NCI-H2196 treated with DMSO at 0.1 percent for 48 hours (cell line): Measurements from ENCODE around the gene SEC24B.
"Not testable (repeated sequence)": the region's sequence is repeated elsewhere in the genome, so short reads cannot be mapped to it uniquely, and the experiment has no call there.

ENCODE experiments used
- DNase-seq: peaks from one replicate; lab custom pipeline; 2025; ENCODE audit not compliant: unreplicated experiment; lab: John Stamatoyannopoulos, UW

SEC24B gene

DNA sequence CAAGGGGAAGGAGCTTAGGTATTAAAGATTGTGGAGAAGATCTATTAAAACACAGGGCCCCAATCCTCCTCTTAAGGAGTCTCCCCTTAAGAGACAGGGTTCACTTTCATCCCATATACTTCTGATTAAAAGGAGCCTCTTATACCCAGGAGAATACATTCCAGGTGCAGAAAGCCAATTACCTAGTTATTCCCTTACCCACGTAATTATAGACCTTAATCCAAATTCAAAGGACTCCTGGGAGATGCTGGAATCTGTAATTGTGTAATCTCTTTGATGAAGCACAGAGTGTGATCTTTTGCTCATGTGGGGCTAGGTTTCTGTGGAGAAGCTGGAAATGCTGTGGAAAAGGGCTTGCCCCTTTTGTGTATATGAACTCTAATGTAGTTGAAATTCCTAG, 1.4 kb upstream of the SEC24B start:
- DNase-seq, result no peak

DNA sequence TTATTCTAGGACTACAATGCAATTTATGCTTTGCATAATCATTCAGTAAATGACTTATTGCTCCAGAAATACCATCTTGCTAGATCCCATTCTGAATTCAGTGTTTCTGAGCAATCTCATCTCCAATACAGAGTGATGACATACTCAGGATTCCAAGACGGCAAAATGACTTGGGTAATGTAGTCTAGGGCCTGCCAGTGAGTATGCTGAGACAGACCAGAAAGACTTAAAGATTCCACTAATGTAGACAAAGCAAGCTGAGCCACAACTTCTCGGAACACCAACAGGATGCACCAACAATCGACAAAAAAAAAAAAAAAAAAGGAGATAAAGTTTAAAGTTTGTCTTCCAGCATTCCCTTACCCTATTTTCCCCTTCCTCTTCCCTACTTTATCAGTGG, 919 bp upstream of the SEC24B start:
- no peak for DNase-seq

DNA sequence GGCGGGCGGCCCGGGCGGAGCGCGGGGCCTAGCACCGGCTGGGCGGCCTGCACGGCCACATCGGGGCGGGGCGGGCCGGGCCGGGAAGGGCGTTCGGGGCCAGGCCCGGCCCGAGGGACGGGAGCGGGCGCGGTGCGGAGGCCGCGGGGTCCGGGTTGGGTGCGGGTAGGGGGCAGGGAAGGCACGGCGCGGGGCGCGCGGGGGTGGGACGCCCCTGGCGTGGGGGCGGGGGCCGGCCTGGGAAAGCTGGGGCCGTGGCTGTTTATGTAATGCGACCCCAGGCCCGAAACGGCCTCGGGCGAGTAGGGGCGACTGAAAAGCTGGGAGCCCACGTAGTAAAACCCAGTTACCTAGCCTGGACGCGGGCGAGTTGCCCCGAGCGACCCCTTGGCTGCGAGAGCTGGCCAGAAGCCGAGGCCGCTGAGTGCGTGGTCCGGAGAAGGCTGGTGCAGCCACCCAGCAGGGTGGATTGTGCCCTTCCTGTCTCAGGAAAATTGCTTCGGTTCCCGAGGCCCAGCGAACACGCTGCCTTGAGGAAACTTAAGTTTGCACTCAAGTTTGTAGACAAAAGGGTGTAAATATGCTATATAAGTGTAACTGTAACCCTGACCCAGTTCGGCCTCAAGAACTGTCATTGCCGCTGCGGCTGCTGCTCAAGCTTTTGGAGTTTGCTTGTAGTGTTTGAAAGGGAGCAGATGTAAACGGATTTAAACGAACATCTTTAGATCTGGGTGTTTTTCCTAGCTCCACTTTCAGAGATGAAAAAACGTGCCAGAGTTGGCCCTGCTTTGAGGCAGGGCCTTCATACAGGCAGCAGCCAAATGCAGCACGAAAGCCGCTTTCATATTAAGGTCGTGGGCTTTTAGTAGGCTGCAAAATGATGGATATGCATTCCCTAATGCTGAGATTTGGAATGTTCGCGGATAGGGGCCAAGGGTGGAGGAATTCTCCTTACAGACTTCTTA, 674 bp downstream of the SEC24B start:
- no peak for DNase-seq

DNA sequence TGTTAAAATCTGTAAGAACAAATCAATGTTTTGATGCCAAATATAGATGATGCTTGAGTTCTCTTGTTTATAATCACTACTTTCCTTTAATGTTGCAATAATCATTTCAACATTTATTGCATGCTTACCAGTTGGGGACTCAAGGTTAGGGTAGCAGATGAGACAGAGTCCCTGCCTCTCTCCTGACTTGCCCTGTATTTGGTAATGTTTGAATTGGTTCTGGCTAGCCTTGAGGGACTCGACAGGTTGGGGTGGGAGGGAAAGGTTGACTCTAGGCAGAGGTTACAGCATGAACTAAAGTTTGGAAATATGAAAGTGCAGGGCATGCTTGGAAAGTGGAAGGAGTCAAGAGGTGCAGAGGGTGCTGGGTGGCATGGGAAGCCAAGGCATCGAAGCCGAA, 2.0 kb downstream of the SEC24B start:
- no peak for DNase-seq

DNA sequence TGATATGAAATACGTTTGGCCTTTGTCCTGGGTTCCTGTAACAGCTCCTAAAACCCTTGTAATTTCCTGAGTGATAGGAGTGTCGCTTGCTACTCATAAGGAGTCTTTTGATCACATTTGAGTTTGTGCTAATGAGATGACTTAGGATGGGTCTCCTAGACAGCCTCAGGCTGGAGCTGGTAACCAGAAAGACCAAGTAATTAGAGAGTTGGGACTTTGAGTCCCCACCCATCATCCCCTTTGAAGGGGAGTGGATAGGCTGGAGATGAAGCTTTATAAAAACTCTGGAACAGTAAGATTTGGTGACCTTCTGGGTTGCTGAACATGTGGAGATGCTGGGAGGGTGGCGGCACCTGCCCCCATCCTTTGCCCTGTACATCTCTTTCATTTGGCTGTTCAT, 2.9 kb downstream of the SEC24B start:
- no peak for DNase-seq

DNA sequence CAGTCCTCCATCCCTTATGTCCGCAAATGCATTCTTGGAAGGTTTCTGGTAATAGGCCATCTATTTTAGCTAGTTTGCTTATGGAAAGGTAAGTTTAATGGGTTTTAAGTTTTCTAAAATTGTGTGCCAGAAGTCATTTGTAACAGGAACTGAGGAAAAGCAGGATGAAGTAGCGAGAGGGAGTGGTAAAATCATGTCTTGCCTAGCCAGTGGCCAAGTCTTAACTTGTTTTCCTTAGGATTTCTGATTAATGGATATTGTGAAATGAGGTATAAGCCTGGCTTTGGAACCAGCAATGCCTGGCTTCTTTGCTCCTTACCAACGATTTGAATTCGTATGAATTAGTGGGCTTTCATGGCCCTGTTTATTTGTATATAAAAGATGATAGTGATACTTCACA, 7.3 kb downstream of the SEC24B start:
- no peak for DNase-seq

DNA sequence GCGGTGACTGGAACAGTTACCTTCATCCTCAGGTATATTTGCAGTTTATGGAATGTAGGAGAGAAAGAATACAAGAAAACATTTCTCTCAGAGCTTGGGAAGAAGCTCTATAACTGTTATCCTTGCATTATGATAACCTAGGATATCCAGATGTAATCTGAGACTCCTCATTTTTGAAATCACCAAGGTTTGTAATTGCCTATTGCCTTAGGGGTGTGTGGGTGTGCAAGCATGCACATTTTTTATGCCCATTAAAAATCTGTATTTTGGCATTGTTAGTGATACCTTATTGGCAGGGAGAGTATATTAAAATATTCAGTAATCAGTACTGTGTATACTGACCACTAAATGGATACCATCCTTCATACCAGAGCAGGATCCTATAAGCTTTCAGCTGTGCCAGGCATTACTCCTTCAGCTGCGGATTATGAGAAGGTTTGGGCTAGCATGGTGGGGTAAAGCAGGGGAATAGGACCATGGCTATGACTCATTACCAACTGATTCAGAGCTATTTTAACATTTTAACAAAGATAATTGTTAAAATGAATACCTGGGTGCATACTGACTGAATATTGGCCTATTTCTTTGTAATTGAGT, 8.3 kb downstream of the SEC24B start:
- no peak for DNase-seq

DNA sequence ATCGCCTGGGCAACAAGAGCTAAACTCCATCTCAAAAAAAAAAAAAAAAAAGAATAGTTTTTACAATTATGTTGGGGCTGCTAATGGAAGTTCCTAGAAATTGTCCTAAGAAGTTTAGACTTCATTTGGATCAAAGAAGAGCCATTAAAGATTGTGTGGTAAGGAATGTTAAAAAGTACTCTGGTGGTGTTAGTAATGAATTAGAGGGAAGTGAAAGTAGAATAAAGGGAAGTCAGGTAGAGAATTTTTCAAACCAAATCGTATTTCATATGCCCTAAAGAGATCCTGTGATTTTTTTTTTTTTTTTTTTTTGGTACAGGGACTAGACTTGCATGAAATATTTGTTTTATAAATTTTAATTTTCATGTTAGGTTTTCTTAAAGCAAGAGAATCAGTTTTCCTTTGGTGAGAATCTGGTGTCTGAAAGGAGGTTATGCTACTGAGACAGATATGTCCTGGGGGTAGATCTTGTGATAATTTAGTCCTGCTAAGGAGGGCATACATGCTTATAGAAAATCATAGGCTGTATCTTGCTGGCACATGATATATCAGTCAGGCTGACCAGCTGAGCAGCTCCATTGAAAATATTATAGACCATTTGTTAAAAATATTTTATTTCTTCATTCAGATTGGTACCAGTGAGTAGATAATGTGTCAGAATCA, 10.7 kb downstream of the SEC24B start:
- no peak for DNase-seq

DNA sequence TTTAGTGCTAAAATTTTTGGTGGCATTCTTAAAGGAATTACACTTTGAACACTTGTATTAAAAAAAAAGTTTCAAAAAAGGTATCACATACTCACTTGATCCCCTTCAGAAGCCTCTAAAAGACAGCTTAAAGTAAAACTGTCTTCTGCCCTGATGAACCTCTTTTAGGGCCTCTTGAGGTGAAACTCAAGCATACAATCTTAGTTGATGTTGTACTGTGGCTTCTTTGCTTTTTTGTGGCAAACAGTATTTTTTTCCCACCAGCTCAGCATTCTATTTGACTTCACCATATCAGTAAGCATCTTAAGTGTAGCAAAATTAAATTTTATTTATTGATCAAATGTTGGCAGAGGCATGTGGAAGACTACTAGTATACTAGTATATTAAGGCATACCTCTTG, 13.7 kb downstream of the SEC24B start:
- DNase-seq, result no peak

DNA sequence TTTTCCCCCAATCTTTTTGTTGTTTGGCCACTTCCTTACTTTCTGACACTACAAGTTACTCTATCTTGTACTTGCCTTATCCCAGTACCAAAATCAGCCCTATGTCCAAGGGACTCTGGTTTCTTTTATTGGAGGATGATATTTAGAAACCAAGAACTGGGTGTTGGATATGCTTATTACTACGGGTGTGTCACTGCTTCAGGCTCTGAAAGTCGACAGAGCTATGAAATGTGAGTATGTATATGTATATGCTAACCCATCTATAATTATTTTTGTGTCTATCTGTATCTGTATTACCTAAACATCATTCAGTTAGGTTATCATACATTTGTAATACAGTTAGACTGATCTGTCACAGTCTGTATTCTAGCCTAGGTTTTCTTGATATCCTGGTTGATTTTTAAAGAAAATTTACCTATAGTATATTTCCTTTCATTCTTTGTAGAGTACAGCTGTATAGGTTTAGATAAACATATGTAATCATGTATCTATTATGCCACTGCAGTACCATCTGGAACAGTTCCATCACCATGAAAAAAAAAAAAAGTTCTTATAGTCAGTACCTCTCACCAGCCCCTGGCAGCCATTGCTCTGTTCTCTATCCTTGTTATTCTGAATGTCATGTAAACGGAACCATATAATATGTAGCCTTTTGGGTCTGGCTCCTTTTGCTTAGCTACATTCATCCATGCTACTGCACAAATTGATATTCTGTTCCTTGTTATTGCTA, 18.1 kb downstream of the SEC24B start:
- DNase-seq, result no peak

DNA sequence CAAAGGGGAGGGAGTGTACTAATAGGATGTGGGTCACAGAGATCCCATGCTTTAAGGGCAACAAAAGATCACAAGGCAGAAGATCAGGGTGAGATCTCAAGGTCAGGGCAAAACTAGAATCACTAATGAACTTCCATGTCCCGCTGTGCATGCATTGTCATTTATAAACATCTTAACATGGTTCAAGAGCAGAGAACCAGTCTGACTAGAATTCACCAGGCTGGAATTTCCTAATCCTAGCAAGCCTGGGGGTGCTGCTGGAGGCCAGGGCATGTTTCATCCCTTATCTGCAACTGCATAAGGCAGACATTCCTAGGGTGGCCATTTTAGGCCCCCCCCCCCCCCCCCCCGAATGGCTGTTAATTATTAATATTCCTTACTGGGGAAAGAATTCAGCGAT, 19.5 kb downstream of the SEC24B start:
- DNase-seq, result not testable (repeated sequence)

DNA sequence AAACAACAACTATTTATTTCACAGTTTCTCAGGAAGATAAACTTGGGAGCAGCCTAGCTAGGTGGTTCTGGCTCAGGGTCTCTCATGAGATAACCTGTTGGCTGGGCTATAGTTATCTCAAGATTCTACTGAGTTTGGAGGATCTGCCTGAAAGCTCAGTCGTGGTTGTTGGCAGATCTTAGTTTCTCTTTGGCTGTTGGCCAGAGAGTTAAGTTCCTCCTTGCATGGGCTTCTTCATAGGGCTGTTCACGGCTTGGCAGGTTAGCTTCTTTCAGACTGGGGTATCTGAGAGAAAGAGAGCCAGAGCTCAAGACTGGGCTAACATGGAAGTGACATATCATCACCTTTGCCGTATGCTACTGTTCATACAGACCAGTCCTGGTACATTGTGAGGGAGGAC, 28.7 kb downstream of the SEC24B start:
- no peak for DNase-seq

DNA sequence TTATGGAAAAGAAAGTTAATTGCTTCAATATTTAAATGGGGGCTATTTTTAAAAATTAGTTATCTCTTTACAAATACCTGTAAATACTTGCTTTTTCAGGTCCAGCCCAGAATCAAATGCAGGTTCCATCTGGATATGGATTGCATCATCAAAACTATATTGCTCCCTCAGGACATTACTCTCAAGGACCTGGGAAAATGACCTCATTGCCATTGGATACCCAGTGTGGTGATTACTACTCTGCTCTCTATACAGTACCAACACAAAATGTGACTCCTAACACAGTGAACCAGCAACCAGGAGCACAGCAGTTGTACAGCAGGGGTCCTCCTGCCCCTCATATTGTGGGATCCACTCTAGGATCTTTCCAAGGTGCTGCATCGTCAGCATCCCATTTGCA, 29.2 kb downstream of the SEC24B start:
- DNase-seq, result no peak

DNA sequence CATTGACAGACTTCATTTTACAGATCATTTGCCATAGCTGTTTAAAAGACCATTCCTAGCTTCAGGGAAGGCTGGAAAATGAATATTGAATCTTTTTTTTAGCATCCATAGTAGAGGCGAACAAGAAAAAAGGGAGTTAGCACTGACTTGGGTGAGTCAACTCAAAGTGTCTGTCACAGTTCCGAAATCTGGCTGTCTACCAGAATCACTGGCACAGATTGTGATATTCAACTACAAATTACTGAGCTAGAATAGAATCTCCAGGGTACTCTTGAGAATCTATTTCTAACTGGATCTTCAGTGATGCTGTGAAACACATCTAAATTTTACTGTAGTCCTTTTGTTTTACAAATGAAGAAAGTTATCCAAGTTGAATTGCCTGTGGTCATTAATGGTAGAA, 31.5 kb downstream of the SEC24B start:
- DNase-seq, result no peak

DNA sequence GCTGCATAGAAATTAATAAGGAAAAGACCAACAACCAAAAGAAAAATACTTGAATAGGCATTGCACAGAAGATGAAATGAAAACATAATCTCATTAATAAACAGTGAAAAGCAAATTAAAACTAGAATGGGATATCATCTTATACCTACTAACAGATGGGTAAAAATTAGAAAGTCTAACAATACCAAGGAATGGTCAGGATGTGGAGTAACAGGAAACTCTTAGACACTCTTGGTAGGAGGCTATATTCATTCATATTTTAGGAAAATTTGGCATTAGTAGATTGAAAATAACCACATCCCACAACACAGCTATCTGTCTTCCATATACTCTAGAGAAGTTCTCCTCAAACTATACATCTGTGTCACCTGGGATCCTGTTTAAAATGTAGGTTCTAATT, 36.3 kb downstream of the SEC24B start:
- DNase-seq, result no peak

DNA sequence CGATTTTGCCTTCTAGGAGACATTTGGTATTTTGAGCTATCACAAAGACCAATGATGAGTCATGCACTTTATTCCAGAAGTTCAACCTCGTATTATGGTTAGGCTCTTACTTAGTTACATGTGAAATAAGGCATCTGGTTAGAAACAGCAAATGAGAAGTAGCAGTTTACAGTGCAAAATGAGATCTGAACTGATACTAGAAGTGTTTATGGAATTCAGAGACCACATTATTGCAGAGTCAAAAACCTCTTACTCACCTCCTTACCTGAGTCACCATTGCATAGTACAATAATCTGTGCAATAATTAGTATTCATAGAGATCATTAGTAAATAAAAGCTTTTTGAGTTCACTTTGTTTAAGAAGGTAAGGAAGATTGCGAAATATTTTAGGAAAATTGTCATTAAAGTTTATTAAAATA, 38.7 kb downstream of the SEC24B start:
- no peak for DNase-seq

DNA sequence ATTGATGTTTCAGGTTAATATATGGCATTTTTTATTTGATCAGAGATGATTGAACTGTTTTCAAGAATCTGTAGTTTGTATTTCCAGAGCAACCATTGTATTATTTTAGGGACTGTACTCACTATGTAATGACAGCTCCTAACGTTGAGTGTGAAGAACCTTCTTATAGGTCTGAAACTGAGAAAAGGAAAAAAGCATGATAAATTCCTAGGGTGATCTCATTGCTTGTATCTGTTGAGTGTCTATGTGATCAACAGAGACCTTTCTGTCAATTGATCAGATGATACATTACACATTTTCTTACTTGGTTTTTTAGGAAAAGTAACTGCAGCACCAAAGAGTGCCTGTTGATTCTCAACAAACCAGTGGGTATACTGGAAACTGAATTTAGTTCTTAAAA, 40.2 kb downstream of the SEC24B start:
- no peak for DNase-seq

DNA sequence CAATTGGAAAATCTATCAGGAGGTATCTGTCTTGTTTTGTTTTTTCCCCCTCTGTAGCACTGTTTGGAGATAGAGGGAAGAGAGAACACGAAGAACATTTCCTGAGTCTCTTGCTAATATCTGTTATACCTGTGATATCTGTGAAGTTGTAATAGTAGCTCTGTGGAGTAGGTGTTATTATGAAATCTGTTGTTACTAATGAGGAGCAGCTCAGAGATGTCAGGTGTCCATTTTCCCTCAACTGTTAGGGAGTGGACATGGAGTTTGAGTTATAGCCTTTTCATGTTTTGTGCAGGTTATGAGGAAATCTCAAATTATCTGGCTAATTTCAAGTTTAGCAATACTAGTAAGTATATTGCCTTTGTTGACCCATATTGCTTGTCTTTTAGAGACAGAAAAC, 52.4 kb downstream of the SEC24B start:
- no peak for DNase-seq

DNA sequence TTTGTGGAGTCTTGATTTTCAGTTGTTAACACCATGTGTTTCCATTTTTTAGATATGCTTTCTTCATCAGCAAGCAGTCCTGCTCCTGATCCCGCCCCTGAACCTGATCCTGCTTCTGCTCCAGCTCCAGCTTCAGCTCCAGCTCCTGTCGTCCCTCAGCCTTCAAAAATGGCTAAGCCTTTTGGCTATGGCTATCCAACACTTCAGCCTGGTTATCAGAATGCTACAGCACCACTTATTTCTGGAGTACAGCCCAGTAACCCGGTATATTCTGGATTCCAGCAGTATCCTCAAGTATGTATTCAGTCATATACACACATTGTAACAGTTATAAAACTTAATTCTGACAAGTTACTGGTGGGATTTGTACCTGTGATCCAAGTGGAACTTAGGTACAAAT, 60.9 kb downstream of the SEC24B start:
- no peak for DNase-seq

DNA sequence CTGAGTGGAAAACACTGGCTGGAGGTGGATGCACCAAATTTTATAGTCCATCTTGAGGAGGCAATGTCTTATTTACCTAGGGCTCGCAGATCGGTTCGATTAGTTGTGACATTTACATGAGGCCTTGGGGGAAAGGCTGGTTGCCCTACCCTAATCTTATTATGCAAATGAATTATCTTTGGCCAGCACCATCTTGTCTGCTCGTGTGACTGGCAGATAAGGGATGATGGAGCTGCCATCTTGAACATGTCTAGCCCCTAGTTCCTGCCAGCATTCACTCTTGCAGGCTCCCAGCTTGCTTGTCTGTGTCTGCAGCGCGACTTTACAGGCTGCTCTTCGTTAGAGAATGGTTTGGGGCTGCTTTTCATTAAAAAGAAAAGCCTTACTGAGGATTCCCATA, 61.9 kb downstream of the SEC24B start:
- DNase-seq, result no peak

DNA sequence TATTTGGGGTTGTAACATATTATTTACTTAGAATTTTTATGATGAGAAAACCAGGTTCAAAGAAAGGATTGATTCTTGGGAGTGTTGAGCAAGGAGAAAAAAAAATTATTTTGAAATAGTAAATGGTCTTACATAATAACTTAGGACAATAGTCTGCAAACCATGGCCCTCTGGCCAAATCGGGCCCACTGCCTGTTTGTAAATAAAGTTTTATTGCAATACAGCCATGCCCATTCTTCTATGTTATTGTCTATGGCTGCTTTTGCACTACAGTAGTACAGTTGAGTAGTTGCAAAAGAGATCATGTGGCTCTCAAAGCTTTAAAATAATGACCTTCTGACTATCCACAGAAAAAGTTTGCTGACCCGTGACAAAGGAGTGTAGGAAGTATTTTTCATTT, 63.3 kb downstream of the SEC24B start:
- no peak for DNase-seq
